ENCODE measurements around the gene TRAPPC3L. TPM values are rescaled to one million over a fixed set of nuclear protein-coding genes. Genes with fewer than 3 reads are reported as not detected.

The TRAPPC3L gene
- polyA plus RNA-seq, 1 of the 3 experiments (the other 2 are of a cell fraction): 0.03 TPM

GRCh38 chr6:116577486-116577885, 32.0 kb upstream of the TRAPPC3L start (continued):
- TF ChIP-seq PBX3 (IDR thresholded peaks at IDR 0.05) (no peak), SIN3A (IDR thresholded peaks at IDR 0.05; ENCODE audit: borderline replicate concordance, low read depth, low read length) (no peak), GABPA (IDR thresholded peaks at IDR 0.05; ENCODE audit: low read depth) (no peak), RAD21 (IDR thresholded peaks at IDR 0.05; ENCODE audit: low read length) (no peak), SMC3 (IDR thresholded peaks at IDR 0.05; ENCODE audit: low read depth, low read length) (no peak), RCOR1 (IDR thresholded peaks at IDR 0.05; ENCODE audit: low read length) (no peak), TEAD4 (IDR thresholded peaks at IDR 0.05; ENCODE audit: borderline replicate concordance, insufficient read depth) (no peak), ZBTB33 (IDR thresholded peaks at IDR 0.05; ENCODE audit: borderline replicate concordance, low read depth) (no peak), RFX5 (IDR thresholded peaks at IDR 0.05; ENCODE audit: low read length) (no peak), CHD2 (IDR thresholded peaks at IDR 0.05; ENCODE audit: low read length, partially characterized antibody) (no peak), JUND (IDR thresholded peaks at IDR 0.05) (no peak), USF2 (IDR thresholded peaks at IDR 0.05; ENCODE audit: borderline replicate concordance, low read depth, low read length) (no peak)

GRCh38 chr6:116575227-116575626, 29.7 kb upstream of the TRAPPC3L start:
- H3K27me3 ChIP-seq (ENCODE audit: insufficient read depth): no peaks in the 10 kb centered on the region
- ChIA-PET POLR2A (no interaction called here), CTCF (interaction anchor here (2.7 kb wide), 1 partner anchor 288 kb away, joined by 8 read pairs; no protein-coding TSS in a partner anchor)
- TF ChIP-seq TAF1 (IDR thresholded peaks at IDR 0.05; ENCODE audit: borderline replicate concordance, low read depth, low read length) (no peak), GATA2 (CRISPR knock-in tag; IDR thresholded peaks at IDR 0.05) (no peak), FOSL2 (IDR thresholded peaks at IDR 0.05; ENCODE audit: borderline replicate concordance, low read depth) (no peak), MAX (IDR thresholded peaks at IDR 0.05; ENCODE audit: low read depth) (no peak), EZH2phosphoT487 (IDR thresholded peaks at IDR 0.05; ENCODE audit: borderline replicate concordance, low read depth) (no peak), RAD21 (IDR thresholded peaks at IDR 0.05; ENCODE audit: low read length) (no peak)
- no peak overlapping the region for H3K9ac ChIP-seq
- no peak overlapping the region for H3K4me2 ChIP-seq
- H3K9me2 ChIP-seq: no peaks in the 10 kb centered on the region
- no peaks in the 10 kb centered on the region for H3K9me3 ChIP-seq
- no peak overlapping the region for H3K4me3 ChIP-seq (ENCODE audit: low read depth in 2 of 2, low read length in 1 of 2)
- no peak overlapping the region for H2AFZ ChIP-seq (ENCODE audit: low read depth)
- 94% methylated on average over 2 of the region's 2 CpGs for WGBS (ENCODE audit: low lambda C conversion rate)
- H3K36me3 ChIP-seq (replicated peaks in 1 of 2; ENCODE audit: control insufficient read depth in 1 of 2, insufficient read depth in 2 of 2, low read length in 1 of 2): peaks cover 17 to 38% of the 10 kb centered on the region in 2 experiments
- peaks cover 7% of the 10 kb centered on the region for H3F3A ChIP-seq (replicated peaks; ENCODE audit: insufficient read depth)
- H3K4me1 ChIP-seq (ENCODE audit: control insufficient read depth in 1 of 2, insufficient read depth in 2 of 2, low read depth in 1 of 2, low read length in 1 of 2): peaks cover under 1 to 10% of the 10 kb centered on the region in 2 experiments; a peak in 3 of 4 replicates
- no peak overlapping the region for H3K27ac ChIP-seq (ENCODE audit: low read depth in 2 of 2, low read length in 1 of 2)
- no peaks in the 10 kb centered on the region for H4K20me1 ChIP-seq (ENCODE audit: insufficient read depth)
- H3K79me2 ChIP-seq (ENCODE audit: insufficient read depth): peaks cover 92% of the 10 kb centered on the region
- DNase-seq: no peak
